ENCODE measurements around the gene OR6C3.
"Not testable (repeated sequence)": the region's sequence is repeated elsewhere in the genome, so short reads cannot be mapped to it uniquely, and the experiment has no call there.

OR6C3 gene

DNA sequence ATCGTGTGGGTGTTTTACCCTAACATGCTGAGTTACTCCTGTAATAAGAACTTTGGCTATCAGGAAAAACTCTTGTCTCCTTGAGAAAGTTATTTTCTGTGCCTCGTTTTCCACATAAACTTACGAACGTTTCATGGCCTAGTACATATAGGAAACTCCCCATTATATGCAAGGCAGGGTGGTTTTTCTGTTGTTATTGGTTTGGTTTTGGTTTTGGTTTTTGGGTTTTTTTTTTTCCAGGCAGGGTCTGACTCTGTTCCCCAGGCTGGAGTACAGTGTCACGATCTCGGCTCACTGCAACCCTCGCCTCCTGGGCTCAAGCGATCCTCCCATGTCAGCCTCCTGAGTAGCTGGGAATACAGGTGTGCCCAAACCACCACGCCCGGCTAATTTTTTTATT, 5.5 kb downstream of the OR6C3 start:
- TF ChIP-seq, protein P1, sequence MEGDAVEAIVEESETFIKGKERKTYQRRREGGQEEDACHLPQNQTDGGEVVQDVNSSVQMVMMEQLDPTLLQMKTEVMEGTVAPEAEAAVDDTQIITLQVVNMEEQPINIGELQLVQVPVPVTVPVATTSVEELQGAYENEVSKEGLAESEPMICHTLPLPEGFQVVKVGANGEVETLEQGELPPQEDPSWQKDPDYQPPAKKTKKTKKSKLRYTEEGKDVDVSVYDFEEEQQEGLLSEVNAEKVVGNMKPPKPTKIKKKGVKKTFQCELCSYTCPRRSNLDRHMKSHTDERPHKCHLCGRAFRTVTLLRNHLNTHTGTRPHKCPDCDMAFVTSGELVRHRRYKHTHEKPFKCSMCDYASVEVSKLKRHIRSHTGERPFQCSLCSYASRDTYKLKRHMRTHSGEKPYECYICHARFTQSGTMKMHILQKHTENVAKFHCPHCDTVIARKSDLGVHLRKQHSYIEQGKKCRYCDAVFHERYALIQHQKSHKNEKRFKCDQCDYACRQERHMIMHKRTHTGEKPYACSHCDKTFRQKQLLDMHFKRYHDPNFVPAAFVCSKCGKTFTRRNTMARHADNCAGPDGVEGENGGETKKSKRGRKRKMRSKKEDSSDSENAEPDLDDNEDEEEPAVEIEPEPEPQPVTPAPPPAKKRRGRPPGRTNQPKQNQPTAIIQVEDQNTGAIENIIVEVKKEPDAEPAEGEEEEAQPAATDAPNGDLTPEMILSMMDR (IDR thresholded peaks at IDR 0.05; ENCODE audit: control insufficient read depth, insufficient read depth, low read depth, low read length, missing control alignments) = no peak
- H3K4me3 ChIP-seq (ENCODE audit: control insufficient read depth, low read depth, low read length) = no peak overlapping the region
- DNase-seq (ENCODE audit: low read depth) = no peak

DNA sequence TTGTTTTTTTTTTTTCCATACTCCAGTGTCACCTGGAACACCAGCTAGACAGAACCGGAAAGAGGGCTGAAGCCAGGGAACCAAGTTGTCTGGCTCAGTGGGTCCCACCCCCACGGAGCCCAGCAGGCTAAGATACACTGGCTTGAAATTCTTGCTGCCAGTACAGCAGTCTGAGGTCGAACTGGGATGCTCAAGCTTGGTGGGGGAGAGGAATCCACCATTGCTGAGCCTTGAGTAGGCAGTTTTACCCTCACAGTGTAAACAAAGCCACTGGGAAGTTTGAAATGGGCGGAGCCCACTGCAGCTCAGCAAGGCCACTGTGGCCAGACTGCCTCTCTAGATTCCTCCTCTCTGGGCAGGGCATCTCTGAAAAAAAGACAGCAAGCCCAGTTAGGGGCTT, 24.8 kb downstream of the OR6C3 start:
- not testable (repeated sequence) for H3K4me3 ChIP-seq (ENCODE audit: control insufficient read depth, low read depth, low read length); DNase-seq (ENCODE audit: low read depth)

DNA sequence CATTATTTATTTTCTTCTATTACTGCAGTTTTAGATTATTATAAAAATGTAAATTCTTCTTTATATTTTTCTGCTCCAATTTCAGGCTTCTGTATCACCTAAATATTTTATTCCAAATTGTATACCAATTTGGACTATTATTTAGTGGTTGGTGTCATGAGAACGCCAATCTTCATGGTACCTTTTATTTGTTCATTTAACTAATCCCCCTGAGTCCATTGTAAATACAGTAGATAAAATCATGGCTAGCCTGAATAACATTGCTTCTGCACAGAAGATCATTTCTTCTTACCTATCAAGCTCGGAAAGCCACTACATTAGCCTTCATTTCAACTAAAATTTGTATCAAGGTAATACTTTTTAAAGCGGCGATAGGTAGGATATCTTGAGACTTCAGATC, 32.1 kb downstream of the OR6C3 start, which contains the start of gene OR6C75:
OR6C75 (plus strand) TSS at position 301 of the 400 bp plus-strand sequence. CDS start 2,136 bp downstream, outside the sequence.
- H3K4me3 ChIP-seq (ENCODE audit: control insufficient read depth, low read depth, low read length) = no peak within 1 kb of the TSS
- DNase-seq (ENCODE audit: low read depth) = no peak
- TF ChIP-seq, protein P1 (IDR thresholded peaks at IDR 0.05; ENCODE audit: control insufficient read depth, insufficient read depth, low read depth, low read length, missing control alignments) = no peak

DNA sequence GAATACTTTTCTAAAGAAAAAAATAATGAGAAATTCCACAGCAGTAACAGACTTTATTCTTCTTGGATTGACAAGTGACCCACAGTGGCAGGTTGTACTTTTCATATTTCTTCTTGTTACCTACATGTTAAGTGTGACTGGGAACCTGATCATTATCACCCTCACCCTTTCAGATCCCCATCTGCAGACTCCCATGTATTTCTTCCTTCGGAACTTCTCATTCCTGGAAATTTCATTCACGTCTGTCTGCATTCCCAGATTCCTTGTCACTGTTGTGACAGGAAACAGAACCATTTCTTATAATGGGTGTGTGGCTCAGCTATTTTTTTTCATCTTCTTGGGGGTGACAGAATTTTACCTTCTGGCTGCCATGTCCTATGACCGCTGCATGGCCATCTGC, 34.5 kb downstream of the OR6C3 start:
- no peak overlapping the region for H3K4me3 ChIP-seq (ENCODE audit: control insufficient read depth, low read depth, low read length)
- TF ChIP-seq, protein P1 (IDR thresholded peaks at IDR 0.05; ENCODE audit: control insufficient read depth, insufficient read depth, low read depth, low read length, missing control alignments) = no peak
- DNase-seq (ENCODE audit: low read depth) = no peak

DNA sequence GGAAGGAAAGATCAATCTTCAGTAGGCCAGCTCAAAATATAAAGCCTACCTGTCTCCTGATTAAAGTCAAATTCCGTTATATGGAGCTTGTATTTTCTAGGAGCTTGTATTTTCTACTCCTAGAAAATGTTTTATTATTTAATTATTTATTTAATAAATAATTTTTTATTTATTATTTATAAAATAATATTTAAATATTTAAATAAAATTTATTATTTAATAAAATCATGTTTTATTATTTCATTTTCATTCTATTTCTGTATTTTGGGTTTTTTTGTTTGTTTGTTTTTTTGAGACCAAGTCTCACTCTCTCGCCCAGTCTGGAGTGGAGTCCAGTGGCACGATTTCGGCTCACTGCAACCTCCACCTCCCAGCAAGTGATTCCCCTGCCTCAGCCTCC, 42.0 kb downstream of the OR6C3 start:
- TF ChIP-seq, protein P1 (IDR thresholded peaks at IDR 0.05; ENCODE audit: control insufficient read depth, insufficient read depth, low read depth, low read length, missing control alignments) = no peak
- no peak overlapping the region for H3K4me3 ChIP-seq (ENCODE audit: control insufficient read depth, low read depth, low read length)
- DNase-seq (ENCODE audit: low read depth) = no peak
